ENCODE results near the gene PPFIBP2.
"Not testable (repeated sequence)": the region's sequence is repeated elsewhere in the genome, so short reads cannot be mapped to it uniquely, and the experiment has no call there.

The PPFIBP2 gene

GRCh38 chr11:7636350-7636749 is 122.6 kb downstream of the PPFIBP2 start:
- DNase-seq (ENCODE audit: low spot score): no peak

- DNase-seq (ENCODE audit: low spot score): no peak
Measured at GRCh38 chr11:7637447-7638157, 123.8 kb downstream of the PPFIBP2 start.

DNA sequence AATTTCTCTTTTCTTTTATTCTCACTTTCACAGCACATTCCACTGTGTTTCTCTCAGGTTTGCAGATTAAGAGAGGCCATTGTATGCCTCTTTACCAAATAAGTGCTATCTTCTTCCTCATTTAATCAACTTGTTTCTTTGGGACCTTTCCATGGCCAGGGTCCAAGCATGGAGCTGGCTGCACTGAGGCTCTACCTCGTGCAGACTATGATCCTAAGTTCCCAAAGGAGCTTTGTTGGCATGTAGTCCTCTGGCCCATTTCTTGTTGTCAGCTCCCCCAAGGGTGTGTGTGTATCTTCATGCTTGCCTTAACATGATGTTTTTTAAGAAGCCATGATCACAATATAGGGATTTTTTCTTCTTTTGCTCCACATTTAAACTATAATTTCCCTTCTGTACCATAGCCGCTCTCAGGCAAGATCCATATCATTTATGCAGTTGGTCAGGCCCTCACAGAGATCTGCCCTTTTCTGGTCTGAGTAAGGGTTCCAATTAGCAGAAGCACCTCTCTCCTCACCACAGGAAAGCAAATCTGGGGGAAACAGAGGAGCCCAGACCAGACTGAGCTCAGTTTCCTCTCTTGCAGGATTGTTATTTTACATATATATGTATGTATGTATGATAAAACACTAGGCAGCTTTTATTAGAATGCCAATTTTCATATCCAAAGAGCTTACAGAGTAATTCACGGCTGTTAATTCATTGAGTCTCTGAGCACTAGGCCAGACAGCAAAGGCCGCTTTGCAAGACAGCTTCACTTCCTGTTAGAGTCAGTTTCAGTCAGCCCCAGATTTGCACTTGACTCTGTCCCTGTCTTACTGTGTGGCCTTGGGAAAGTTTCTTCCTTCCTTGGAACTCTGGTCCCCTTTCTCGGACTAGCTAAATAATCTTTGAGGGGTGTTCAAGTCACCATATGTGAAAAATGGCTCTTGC is 125.2 kb downstream of the PPFIBP2 start:
- peak; percentile 30 for DNase-seq (ENCODE audit: low spot score)

GRCh38 chr11:7639643-7640025 is 125.8 kb downstream of the PPFIBP2 start:
- no peak for DNase-seq (ENCODE audit: low spot score)

- DNase-seq (ENCODE audit: low spot score): no peak
Measured at GRCh38 chr11:7640816-7641215, 127.0 kb downstream of the PPFIBP2 start.

GRCh38 chr11:7642747-7643146 is 128.9 kb downstream of the PPFIBP2 start:
- no peak for DNase-seq (ENCODE audit: low spot score)

GRCh38 chr11:7643314-7643713 is 129.5 kb downstream of the PPFIBP2 start:
- DNase-seq (ENCODE audit: low spot score): no peak

- no peak for DNase-seq (ENCODE audit: low spot score)
Measured at GRCh38 chr11:7645206-7645605, 131.4 kb downstream of the PPFIBP2 start.

DNA sequence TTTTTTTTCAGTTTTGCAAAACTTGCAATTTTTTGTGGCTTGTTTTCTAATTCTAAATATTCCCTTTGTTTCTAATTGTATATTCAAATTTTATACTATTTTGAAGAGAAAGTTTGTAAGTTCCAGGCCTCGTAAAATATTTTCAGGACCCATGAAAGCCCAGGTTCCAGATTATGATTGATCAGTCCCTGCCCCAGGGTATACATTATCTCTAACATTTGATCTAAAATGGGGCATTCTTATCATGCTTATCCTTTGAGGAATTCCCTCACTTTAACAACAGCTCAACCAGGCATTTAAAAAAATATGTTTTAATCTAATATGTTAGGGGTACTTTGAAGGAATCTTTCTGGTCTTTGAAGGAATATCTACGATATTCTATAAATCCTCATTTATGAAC is 133.1 kb downstream of the PPFIBP2 start:
- DNase-seq (ENCODE audit: low spot score): no peak

- no peak for DNase-seq (ENCODE audit: low spot score)
Measured at GRCh38 chr11:7648264-7648663, 134.5 kb downstream of the PPFIBP2 start.

DNA sequence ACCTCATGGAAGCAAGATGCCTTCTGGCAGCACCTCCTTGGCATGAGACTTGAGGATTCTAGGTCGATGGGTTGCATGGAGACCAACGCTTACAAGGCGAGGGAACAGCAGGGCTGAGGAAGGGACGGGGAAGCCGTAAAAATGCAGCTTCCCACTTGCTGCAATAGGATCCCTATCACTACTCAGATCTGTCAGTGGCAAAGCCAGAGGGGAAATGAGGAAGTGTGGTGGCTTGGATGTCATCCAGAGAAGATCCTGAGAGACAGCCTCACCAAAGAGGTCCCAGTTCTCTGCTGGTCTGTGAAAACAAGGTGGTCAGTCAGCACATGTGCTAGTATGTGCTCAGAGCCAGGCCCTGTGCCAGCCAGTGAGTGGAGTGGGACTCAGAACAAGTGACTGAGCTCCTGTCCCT is 137.3 kb downstream of the PPFIBP2 start:
- DNase-seq (ENCODE audit: low spot score): no peak

DNA sequence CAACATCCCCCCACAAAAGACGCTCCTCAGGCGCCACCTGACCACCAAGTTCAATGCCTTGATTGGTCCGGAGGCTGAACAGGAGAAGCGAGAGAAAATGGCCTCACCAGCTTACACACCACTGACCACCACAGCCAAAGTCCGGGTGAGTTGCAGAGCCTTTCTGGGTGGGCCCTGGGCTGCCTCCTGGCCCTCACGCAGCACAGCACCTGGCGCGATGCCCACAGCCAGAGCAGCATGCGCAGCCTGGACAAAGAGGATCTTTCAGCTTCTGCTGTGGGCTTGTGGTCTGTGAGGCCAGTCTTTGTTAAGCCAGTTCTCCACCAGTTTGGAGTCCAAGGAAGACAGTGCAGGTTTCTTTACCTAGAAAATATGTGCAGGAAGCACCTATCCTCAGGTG is 137.9 kb downstream of the PPFIBP2 start:
- DNase-seq (ENCODE audit: low spot score): no peak

DNA sequence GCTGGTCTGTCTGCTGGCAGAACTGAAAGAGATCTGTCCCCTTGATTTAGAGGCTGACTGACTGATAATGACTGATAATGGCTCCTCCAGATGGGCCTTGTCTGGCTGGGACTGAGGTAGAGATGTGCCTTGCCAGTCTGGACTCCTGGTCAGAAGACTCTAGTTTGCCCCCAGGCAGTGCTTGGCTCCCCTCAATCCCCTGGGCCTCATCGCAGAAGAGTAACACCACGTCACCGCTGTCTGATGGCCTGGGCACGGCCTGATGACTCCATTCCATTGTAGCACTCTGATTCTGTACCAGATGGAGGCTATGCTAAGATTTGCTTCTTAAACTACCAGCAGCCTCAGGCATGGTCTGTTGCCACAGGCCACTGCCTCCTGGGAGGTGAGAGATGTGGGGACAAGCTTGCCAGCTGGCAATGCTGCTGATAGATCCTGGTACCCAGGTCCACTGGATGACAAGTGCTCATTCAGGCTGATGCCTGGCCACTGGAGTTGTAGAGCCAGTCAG is 140.5 kb downstream of the PPFIBP2 start:
- no peak for DNase-seq (ENCODE audit: low spot score)

GRCh38 chr11:7655253-7656217 is 141.7 kb downstream of the PPFIBP2 start:
- DNase-seq (ENCODE audit: low spot score): no peak

DNA sequence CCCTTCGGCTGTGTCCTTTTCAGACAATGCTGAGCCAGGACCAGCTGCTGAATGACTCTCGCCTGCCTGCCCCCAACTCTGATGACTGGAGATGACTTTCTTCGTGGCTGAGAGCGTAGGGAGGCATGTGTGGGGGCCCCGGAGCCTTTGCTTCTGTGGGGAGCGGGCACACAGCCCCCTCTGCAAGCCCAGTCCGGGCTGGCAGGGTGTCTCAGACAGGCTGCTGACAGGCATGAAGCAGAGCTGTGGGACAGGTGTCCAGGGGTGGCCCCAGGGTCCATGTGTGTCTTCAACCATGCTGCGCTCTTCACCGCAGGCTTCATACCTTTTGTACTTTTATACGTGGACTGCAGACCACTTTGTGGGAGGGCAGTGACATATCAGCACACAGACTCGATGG is 142.9 kb downstream of the PPFIBP2 start:
- no peak for DNase-seq (ENCODE audit: low spot score)

DNA sequence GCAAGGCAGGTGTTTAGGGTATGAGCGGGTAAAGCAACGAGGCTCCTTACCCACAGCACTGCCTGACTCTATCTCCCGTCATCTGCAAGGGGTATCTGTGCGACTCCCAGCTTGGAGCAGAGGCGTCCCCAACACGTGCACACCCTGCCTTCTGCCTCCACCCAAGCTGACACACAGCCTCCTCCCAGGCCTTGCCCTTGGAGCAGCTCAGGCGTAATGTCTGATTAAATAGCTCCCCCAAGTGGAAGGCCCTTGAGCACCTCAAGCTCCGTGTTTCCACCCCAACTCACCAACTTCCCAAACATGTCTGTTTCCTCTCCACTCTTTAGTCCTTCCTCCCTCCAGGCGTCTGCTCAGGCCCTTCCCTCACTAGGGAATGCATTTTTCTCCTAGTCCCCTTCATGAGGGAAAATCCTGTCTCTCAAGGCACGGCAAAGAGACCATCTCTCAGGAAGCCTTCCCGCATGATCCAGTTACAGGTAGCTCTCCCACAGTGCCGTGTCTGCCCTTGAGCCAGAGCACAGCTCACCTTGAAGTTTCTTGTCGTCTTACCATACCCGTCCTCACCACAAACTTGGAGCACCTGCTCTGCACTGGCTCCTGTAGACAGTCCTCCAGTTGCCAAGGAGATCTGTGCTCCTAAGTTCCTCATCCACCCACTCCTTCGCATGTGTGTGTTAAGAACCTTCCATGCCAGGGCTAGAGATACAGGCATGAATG is 143.7 kb downstream of the PPFIBP2 start:
- DNase-seq (ENCODE audit: low spot score): no peak

DNA sequence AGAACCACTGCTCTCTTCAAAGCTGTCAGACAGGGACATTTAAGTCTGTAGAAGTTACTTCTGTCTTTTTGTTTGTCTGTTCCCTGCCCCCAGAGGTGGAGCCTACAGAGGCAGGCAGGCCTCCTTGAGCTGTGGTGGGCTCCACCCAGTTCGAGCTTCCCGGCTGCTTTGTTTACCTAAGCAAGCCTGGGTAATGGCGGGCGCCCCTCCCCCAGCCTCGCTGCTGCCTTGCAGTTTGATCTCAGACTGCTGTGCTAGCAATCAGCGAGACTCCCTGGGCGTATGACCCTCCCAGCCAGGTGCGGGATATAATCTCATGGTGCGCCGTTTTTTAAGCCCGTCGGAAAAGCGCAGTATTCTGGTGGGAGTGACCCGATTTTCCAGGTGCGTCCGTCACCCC is 149.7 kb downstream of the PPFIBP2 start:
- not testable (repeated sequence) for DNase-seq (ENCODE audit: low spot score)

- DNase-seq (ENCODE audit: low spot score): no peak
Measured at GRCh38 chr11:7664867-7665266, 151.1 kb downstream of the PPFIBP2 start.

DNA sequence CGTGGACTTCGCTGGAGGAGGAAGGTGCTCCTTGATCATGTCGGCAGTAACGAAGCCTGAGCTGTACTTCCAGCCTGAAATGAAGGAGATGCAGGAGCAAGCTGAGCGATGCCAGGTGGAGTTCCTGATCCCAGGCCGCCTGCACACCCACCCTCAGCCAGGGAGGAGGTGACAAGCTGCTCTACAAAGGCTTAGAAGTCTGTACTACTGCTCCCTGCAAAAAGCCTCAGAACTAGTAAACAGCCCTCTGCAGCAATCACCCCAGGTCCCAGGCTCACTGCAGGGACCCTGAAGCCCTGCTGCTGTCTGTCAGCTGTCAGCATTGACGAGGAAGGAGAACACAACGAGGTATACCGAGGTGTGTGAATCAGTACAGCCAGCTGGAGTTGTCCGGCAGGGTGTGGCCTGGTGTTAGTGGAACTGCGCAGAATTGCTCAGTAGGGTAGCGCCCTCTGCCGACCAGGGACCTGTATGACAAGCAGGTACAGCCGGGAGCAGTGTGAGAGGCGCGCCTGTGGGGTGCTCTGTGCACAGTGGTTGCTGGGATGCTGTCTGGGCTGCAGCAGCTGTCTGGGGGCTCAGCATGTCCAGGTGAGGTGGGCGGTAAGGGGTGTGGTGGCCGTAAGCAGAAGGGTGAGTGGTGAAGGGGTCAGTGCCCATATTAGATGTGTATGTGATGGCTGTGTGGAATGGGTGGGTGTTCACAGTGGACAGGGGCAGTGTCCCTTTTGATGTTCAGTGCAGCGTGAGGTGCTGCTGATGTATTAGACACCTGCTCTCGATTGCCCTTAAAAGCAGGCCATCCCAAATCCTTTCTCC is 151.9 kb downstream of the PPFIBP2 start:
- peak; percentile 88 for DNase-seq (ENCODE audit: low spot score)

DNA sequence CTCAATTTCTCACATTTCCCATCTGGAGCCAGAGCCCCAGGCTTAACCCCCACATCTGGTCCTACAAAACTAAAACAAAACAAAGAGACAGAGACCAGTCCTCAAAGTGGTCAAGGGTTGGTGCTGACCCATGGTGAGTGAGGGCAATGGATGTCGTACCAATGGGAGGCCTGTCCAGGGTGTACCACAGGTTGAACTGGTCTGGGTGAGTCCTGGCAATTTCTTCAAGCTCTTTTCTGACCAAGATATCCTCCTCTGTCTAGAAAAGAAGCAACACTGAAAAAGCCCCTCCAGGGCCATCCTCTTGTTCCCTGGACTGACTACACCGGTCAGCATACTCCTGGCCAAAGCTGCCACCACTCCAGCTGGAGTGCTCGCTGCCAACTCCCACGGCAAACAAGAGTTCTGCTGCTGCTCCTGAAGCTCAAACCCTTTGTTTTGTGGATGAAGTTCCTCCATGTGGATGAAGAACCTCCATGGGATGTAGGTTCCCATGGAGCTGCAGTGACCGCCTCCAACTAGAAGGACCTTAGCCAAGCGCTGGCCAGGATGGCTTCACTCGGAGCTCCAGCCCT is 152.6 kb downstream of the PPFIBP2 start:
- DNase-seq (ENCODE audit: low spot score): no peak
